ENCODE measurements around the gene CCDC171. TPM values are rescaled to one million over a fixed set of nuclear protein-coding genes. Genes with fewer than 3 reads are reported as not detected.
"Not testable (repeated sequence)": the region's sequence is repeated elsewhere in the genome, so short reads cannot be mapped to it uniquely, and the experiment has no call there.

CCDC171 gene
- total RNA-seq, 3 donors from 2014 or later = 0.63 to 0.73 (median 0.71) TPM

- H3K27me3 Mint-ChIP-seq (ENCODE audit: low read depth) = no peaks in the 10 kb centered on the region
- H3K4me3 Mint-ChIP-seq = no peak overlapping the region
- no peak for ATAC-seq
- DNase-seq = no peak
- no peaks in the 10 kb centered on the region for H3K4me1 Mint-ChIP-seq (ENCODE audit: low read depth)
- H3K9me3 Mint-ChIP-seq = no peaks in the 10 kb centered on the region
- no peaks in the 10 kb centered on the region for H3K36me3 Mint-ChIP-seq (ENCODE audit: insufficient read depth)
Measured at GRCh38 chr9:15736569-15736968, 183.7 kb downstream of the CCDC171 start.

DNA sequence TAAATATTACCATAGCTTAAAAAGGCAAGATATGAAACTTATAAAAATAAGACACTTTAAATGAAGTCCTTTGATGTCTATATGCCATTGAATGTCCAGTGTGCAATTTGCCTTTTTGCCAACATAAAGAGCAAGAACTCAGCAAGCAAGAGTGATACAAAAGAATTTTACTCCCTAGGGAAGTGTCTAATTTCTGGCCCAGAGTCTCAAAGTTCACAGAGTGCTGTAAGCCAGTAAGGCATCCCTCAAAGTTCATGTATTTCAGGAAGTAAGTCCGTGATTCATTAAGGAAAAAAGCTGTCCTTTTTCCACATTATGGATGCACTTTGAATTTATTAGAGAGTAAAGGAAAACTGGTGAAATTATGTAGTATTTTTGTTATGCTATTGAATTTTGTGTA is 185.2 kb downstream of the CCDC171 start:
- DNase-seq (no peak), ATAC-seq (no peak)
- Mint-ChIP-seq H3K4me3 (no peak overlapping the region), H3K36me3 (ENCODE audit: insufficient read depth) (no peaks in the 10 kb centered on the region), H3K27me3 (ENCODE audit: low read depth) (no peaks in the 10 kb centered on the region), H3K4me1 (ENCODE audit: low read depth) (no peaks in the 10 kb centered on the region), H3K9me3 (no peaks in the 10 kb centered on the region)

GRCh38 chr9:15741015-15741414 is 188.2 kb downstream of the CCDC171 start:
- Mint-ChIP-seq H3K9me3 (no peaks in the 10 kb centered on the region), H3K36me3 (ENCODE audit: insufficient read depth) (no peaks in the 10 kb centered on the region), H3K4me1 (ENCODE audit: low read depth) (no peaks in the 10 kb centered on the region), H3K4me3 (no peak overlapping the region), H3K27me3 (ENCODE audit: low read depth) (no peaks in the 10 kb centered on the region)
- DNase-seq (no peak), ATAC-seq (no peak)

- ATAC-seq (no peak), DNase-seq (no peak)
- no peak overlapping the region for H3K4me3 Mint-ChIP-seq
- H3K36me3 Mint-ChIP-seq (ENCODE audit: insufficient read depth) = peaks cover 6% of the 10 kb centered on the region
- no peaks in the 10 kb centered on the region for H3K4me1 Mint-ChIP-seq (ENCODE audit: low read depth)
- no peaks in the 10 kb centered on the region for H3K27me3 Mint-ChIP-seq (ENCODE audit: low read depth)
- peaks cover 6% of the 10 kb centered on the region for H3K9me3 Mint-ChIP-seq
Measured at GRCh38 chr9:15743512-15743911, 190.7 kb downstream of the CCDC171 start.

DNA sequence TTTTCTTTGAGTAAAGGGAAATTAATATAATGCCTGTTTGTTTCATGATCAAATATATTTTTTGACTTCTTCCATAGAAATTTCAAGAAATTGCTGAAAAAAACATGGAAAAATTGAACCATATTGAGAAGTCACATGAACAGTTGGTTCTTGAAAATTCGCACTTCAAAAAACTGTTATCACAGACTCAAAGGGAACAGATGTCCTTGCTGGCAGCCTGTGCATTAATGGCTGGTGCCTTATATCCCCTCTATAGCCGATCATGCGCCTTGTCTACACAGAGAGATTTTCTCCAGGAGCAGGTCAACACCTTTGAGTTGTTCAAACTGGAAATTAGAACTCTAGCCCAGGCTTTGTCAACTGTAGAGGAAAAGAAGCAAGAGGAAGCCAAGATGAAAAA is 191.4 kb downstream of the CCDC171 start:
- H3K9me3 Mint-ChIP-seq = peaks cover 6% of the 10 kb centered on the region
- H3K4me1 Mint-ChIP-seq (ENCODE audit: low read depth) = no peaks in the 10 kb centered on the region
- H3K36me3 Mint-ChIP-seq (ENCODE audit: insufficient read depth) = peaks cover 6% of the 10 kb centered on the region
- no peak for DNase-seq
- H3K4me3 Mint-ChIP-seq = no peak overlapping the region
- H3K27me3 Mint-ChIP-seq (ENCODE audit: low read depth) = no peaks in the 10 kb centered on the region
- no peak for ATAC-seq

- DNase-seq (no peak), ATAC-seq (no peak)
- no peaks in the 10 kb centered on the region for H3K4me1 Mint-ChIP-seq (ENCODE audit: low read depth)
- no peak overlapping the region for H3K4me3 Mint-ChIP-seq
- peaks cover 6% of the 10 kb centered on the region for H3K36me3 Mint-ChIP-seq (ENCODE audit: insufficient read depth)
- H3K9me3 Mint-ChIP-seq = peaks cover 6% of the 10 kb centered on the region
- no peaks in the 10 kb centered on the region for H3K27me3 Mint-ChIP-seq (ENCODE audit: low read depth)
Measured at GRCh38 chr9:15746905-15747304, 194.1 kb downstream of the CCDC171 start.

GRCh38 chr9:15755660-15756059 is 202.8 kb downstream of the CCDC171 start:
- no peak overlapping the region for H3K4me3 Mint-ChIP-seq
- no peak for DNase-seq
- ATAC-seq = no peak
- H3K36me3 Mint-ChIP-seq (ENCODE audit: insufficient read depth) = no peaks in the 10 kb centered on the region
- H3K27me3 Mint-ChIP-seq (ENCODE audit: low read depth) = no peaks in the 10 kb centered on the region
- H3K4me1 Mint-ChIP-seq (ENCODE audit: low read depth) = no peaks in the 10 kb centered on the region
- no peaks in the 10 kb centered on the region for H3K9me3 Mint-ChIP-seq

DNA sequence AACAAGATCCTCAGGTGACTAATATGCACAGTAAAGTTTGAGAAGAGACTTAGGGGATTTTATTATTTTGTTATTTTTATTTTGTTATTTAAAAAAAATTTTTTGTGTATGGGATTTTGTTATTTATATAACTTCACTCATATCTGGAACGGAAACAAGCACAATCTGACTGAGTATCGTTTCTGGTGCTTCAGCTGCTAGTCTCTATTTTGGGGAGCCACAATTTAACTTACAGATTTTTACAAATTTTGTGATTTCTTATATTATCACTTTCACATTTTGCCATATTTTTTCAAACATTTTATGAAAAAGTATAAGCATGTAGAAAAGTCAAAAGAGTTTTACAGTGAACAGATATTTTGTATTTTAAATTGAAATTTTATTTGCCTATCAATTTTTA is 208.7 kb downstream of the CCDC171 start:
- no peak overlapping the region for H3K4me3 Mint-ChIP-seq
- H3K27me3 Mint-ChIP-seq (ENCODE audit: low read depth) = no peaks in the 10 kb centered on the region
- no peaks in the 10 kb centered on the region for H3K36me3 Mint-ChIP-seq (ENCODE audit: insufficient read depth)
- no peaks in the 10 kb centered on the region for H3K4me1 Mint-ChIP-seq (ENCODE audit: low read depth)
- no peak for DNase-seq
- no peak for ATAC-seq
- H3K9me3 Mint-ChIP-seq = no peaks in the 10 kb centered on the region

DNA sequence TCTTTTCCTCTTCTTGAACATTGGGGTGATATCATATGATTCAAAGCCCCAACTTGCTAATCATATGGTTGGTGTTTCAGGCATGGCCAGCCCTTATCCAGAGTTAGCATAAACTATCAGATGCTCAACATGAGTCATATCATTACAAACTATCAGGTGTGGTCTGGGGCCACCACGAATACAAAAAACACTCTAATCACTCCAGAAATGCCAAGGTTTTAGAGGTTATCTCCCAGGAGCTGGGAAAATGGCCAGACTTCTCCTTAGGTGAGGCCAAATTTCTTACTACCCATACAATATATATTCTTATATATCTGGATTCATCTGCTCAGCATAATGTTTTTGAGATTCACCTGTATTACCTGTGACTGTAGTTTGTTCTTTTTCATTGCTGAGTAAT is 210.5 kb downstream of the CCDC171 start:
- H3K4me3 Mint-ChIP-seq = no peak overlapping the region
- H3K9me3 Mint-ChIP-seq = no peaks in the 10 kb centered on the region
- H3K4me1 Mint-ChIP-seq (ENCODE audit: low read depth) = no peaks in the 10 kb centered on the region
- no peaks in the 10 kb centered on the region for H3K27me3 Mint-ChIP-seq (ENCODE audit: low read depth)
- no peak for ATAC-seq
- DNase-seq = no peak
- no peaks in the 10 kb centered on the region for H3K36me3 Mint-ChIP-seq (ENCODE audit: insufficient read depth)

GRCh38 chr9:15764131-15764530 is 211.3 kb downstream of the CCDC171 start:
- Mint-ChIP-seq H3K4me1 (ENCODE audit: low read depth) (no peaks in the 10 kb centered on the region), H3K36me3 (ENCODE audit: insufficient read depth) (no peaks in the 10 kb centered on the region), H3K4me3 (no peak overlapping the region), H3K9me3 (no peaks in the 10 kb centered on the region), H3K27me3 (ENCODE audit: low read depth) (no peaks in the 10 kb centered on the region)
- no peak for DNase-seq
- no peak for ATAC-seq

GRCh38 chr9:15769547-15769946 is 216.7 kb downstream of the CCDC171 start:
- Mint-ChIP-seq H3K36me3 (ENCODE audit: insufficient read depth) (no peaks in the 10 kb centered on the region), H3K4me3 (no peak overlapping the region), H3K27me3 (ENCODE audit: low read depth) (no peaks in the 10 kb centered on the region), H3K4me1 (ENCODE audit: low read depth) (no peaks in the 10 kb centered on the region), H3K9me3 (no peaks in the 10 kb centered on the region)
- no peak for DNase-seq
- ATAC-seq = no peak

GRCh38 chr9:15778861-15779260 is 226.0 kb downstream of the CCDC171 start:
- no peaks in the 10 kb centered on the region for H3K4me1 Mint-ChIP-seq (ENCODE audit: low read depth)
- H3K36me3 Mint-ChIP-seq (ENCODE audit: insufficient read depth) = no peaks in the 10 kb centered on the region
- H3K4me3 Mint-ChIP-seq = no peak overlapping the region
- ATAC-seq (no peak), DNase-seq (no peak)
- no peaks in the 10 kb centered on the region for H3K27me3 Mint-ChIP-seq (ENCODE audit: low read depth)
- no peaks in the 10 kb centered on the region for H3K9me3 Mint-ChIP-seq

GRCh38 chr9:15782106-15782505 is 229.3 kb downstream of the CCDC171 start:
- DNase-seq (no peak), ATAC-seq (no peak)
- Mint-ChIP-seq H3K9me3 (no peaks in the 10 kb centered on the region), H3K27me3 (ENCODE audit: low read depth) (no peaks in the 10 kb centered on the region), H3K36me3 (ENCODE audit: insufficient read depth) (no peaks in the 10 kb centered on the region), H3K4me1 (ENCODE audit: low read depth) (no peaks in the 10 kb centered on the region), H3K4me3 (no peak overlapping the region)

DNA sequence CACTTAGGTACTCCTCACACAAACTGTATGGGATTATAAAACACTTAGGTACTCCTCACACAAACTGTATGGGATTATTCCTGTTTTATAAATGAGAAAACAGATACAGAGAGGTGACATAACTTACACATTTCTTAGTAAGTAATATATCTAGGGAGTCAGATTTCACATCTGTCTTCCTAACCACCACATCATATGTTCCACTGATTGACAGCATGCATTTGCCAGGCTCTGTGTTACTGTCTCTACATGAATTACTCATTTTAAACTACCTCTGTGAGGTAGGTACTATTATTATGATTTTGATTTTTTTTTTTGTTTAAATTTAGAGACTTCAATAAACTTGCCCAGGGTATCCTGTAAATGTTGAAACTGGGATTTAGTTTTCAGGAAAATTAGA is 232.7 kb downstream of the CCDC171 start:
- DNase-seq (no peak), ATAC-seq (no peak)
- H3K36me3 Mint-ChIP-seq (ENCODE audit: insufficient read depth) = no peaks in the 10 kb centered on the region
- H3K4me1 Mint-ChIP-seq (ENCODE audit: low read depth) = no peaks in the 10 kb centered on the region
- H3K9me3 Mint-ChIP-seq = no peaks in the 10 kb centered on the region
- no peak overlapping the region for H3K4me3 Mint-ChIP-seq
- H3K27me3 Mint-ChIP-seq (ENCODE audit: low read depth) = no peaks in the 10 kb centered on the region

- no peak for DNase-seq
- no peaks in the 10 kb centered on the region for H3K9me3 Mint-ChIP-seq
- ATAC-seq = no peak
- H3K4me3 Mint-ChIP-seq = no peak overlapping the region
- H3K4me1 Mint-ChIP-seq (ENCODE audit: low read depth) = no peaks in the 10 kb centered on the region
- no peaks in the 10 kb centered on the region for H3K27me3 Mint-ChIP-seq (ENCODE audit: low read depth)
- peaks cover 3% of the 10 kb centered on the region for H3K36me3 Mint-ChIP-seq (ENCODE audit: insufficient read depth)
Measured at GRCh38 chr9:15786616-15787015, 233.8 kb downstream of the CCDC171 start.

DNA sequence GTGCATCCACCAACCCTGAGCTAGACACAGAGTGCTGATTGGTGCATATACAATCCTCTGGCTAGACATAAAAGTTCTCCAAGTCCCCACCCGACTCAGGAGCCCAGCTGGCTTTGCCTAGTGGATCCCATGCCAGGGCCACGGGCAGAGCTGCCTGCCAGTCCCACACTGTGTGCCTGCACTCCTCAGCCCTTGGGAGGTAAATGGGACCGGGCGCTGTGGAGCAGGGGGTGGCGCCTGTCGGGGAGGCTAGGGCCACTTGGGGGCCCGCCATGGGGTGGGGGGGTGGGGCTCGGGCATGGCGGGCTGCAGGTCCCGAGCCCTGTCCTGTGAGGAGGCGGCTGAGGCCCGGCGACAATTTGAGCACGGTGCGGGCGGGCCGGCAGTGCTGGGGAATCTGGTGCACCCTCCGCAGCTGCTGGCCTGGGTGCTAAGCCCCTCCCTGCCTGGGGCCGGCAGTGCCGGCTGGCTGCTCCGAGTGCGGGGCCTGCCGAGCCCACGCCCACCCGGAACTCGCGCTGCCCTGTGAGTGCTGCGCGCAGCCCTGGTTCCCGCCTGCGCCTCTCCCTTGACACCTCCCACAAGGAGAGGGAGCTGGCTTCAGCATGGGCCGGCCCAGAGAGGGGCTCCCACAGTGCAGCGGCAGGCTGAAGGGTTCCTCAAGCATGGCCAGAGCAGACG is 257.5 kb downstream of the CCDC171 start:
- not testable (repeated sequence) for DNase-seq; H3K27me3 Mint-ChIP-seq (ENCODE audit: low read depth); ATAC-seq; H3K4me3 Mint-ChIP-seq; H3K4me1 Mint-ChIP-seq (ENCODE audit: low read depth); H3K36me3 Mint-ChIP-seq (ENCODE audit: insufficient read depth)
- peaks cover 24% of the 10 kb centered on the region for H3K9me3 Mint-ChIP-seq
